K562 (cell line): ENCODE measurements around the gene MDM1. TPM values are rescaled to one million over a fixed set of nuclear protein-coding genes. Genes with fewer than 3 reads are reported as not detected.

Source experiments
- ATAC-seq: fragments of 200-7000 bp; cut with Tn5 transposase; 3 replicates; pipeline ENCODE4 v1.9.1; 2020; ENCODE audit warnings: moderate library complexity
- BruUV-seq: library from RNA; stranded (reverse); fragments of 400-500 nt; replicated peaks from 2 replicates; lab custom pipeline; 2021; lab: Mats Ljungman, UMichigan
- CTCF ChIA-PET: fragments of 300-600 bp; formaldehyde crosslinking; extraction: SDS; loops from one replicate; lab custom pipeline; 2021; ENCODE audit warnings: low intra/inter-chr PET ratio; lab: Yijun Ruan, JAX
- POLR2A ChIA-PET: fragments of 300-600, 350-650 bp; sonication (Branson Sonifier 250); formaldehyde crosslinking; extraction: SDS; loops from one replicate; lab custom pipeline; 2021; ENCODE audit warnings: antibody characterized with exemption, inconsistent platforms; lab: Yijun Ruan, JAX
- DNase-seq, 4 experiments: peaks; one replicate each; pipeline versions ENCODE4 v3.0.0 to v3.0.0-alpha.2; 2011 to 2018; ENCODE audit warnings: low spot score in 3 of 4, mixed read lengths in 3 of 4; ENCODE audit errors: extremely low read depth in 1 of 4
- FAIRE-seq: peaks from 2 replicates; lab custom pipeline; 2011; peaks lifted over from hg19 to GRCh38; lab: Jason Lieb, UNC
- H2AFZ ChIP-seq: 2 replicates; pipeline ENCODE4 v1.6.0; 2011; ENCODE audit warnings: low read depth, low read length, control low read depth, inconsistent platforms
- H3K27ac ChIP-seq: fragments of 200-600 bp; 3 replicates; pipeline ENCODE4 v1.8.0; 2011; ENCODE audit warnings: low read depth, mild to moderate bottlenecking, control low read depth, inconsistent platforms, low read length, moderate library complexity, mixed read lengths; ENCODE audit errors: extremely low read depth
- H3K27me3 ChIP-seq, 2 experiments: fragments of 300-600 bp in 1 of 2; 2 replicates in 1 of 2; 3 replicates in 1 of 2; pipeline versions ENCODE4 v1.6.0 to v1.8.0; 2011; ENCODE audit warnings: inconsistent platforms in 2 of 2, low read length in 2 of 2, mild to moderate bottlenecking in 1 of 2, mixed read lengths in 1 of 2, moderate library complexity in 1 of 2; ENCODE audit not compliant: control insufficient read depth in 2 of 2, insufficient read depth in 2 of 2
- H3K36me3 ChIP-seq: fragments of 300-600 bp; 3 replicates; pipeline ENCODE4 v1.8.0; 2011; ENCODE audit warnings: mild to moderate bottlenecking, low read length, inconsistent platforms; ENCODE audit not compliant: control insufficient read depth, insufficient read depth
- H3K4me1 ChIP-seq, 2 experiments: fragments of 200-600 bp in 1 of 2; replicated peaks in 1 of 2; 2 replicates in 1 of 2; 3 replicates in 1 of 2; pipeline versions ENCODE4 v1.5.1 to v1.8.0; 2011; ENCODE audit warnings: inconsistent platforms in 2 of 2, low read length in 2 of 2, mild to moderate bottlenecking in 1 of 2, mixed read lengths in 1 of 2, moderate library complexity in 1 of 2; ENCODE audit not compliant: control insufficient read depth in 2 of 2, insufficient read depth in 2 of 2
- H3K4me2 ChIP-seq: 2 replicates; pipeline ENCODE4 v1.6.1; 2011; ENCODE audit warnings: low read length, control low read depth, inconsistent platforms, mixed read lengths; ENCODE audit not compliant: insufficient read depth
- H3K4me3 ChIP-seq: fragments of 200-600 bp; sonication (generic), shearing (Covaris generic); 2 replicates; pipeline ENCODE4 v1.5.1; 2016; ENCODE audit warnings: control low read depth, inconsistent platforms
- H3K79me2 ChIP-seq: fragments of 200-600 bp; 3 replicates; pipeline ENCODE4 v1.8.0; 2011; ENCODE audit warnings: low read length, inconsistent platforms; ENCODE audit not compliant: control insufficient read depth, insufficient read depth
- H3K9ac ChIP-seq, 2 experiments: 2 replicates each; pipeline versions ENCODE4 v1.6.0 to v1.6.1; 2011; ENCODE audit warnings: low read depth in 2 of 2, low read length in 2 of 2, control low read depth in 1 of 2, inconsistent platforms in 1 of 2, mild to moderate bottlenecking in 1 of 2, mixed read lengths in 1 of 2; ENCODE audit not compliant: insufficient read depth in 1 of 2
- H3K9me1 ChIP-seq: one replicate; pipeline ENCODE4 v1.6.0; 2011; ENCODE audit warnings: inconsistent platforms, mild to moderate bottlenecking, low read length, moderate library complexity; ENCODE audit not compliant: control insufficient read depth, insufficient read depth
- H3K9me3 ChIP-seq: replicated peaks from 2 replicates; pipeline ENCODE4 v1.5.1; 2011; ENCODE audit warnings: low read depth, low read length, inconsistent platforms; ENCODE audit not compliant: control insufficient read depth, insufficient read depth
- H4K20me1 ChIP-seq: replicated peaks from 2 replicates; pipeline ENCODE4 v1.6.1; 2011; ENCODE audit warnings: low read length, inconsistent platforms, mixed read lengths; ENCODE audit not compliant: control insufficient read depth, insufficient read depth
- CEBPG ChIP-seq, 3 experiments: fragments of 200-800 bp in 1 of 3; sonication (Bioruptor generic) in 1 of 3; sonication (generic) in 1 of 3; formaldehyde crosslinking in 1 of 3; IDR thresholded peaks in 2 of 3; conservative IDR thresholded peaks in 1 of 3; 2 replicates each; pipeline versions ENCODE4 v1.6.1 to v1.8.0; 2016 to 2022; ENCODE audit warnings: missing compliant biosample characterization in 2 of 3, missing genetic modification characterization in 2 of 3, mild to moderate bottlenecking in 1 of 3, missing genetic modification reagents in 1 of 3
- DNMT1 ChIP-seq: fragments of 450-650 bp; IDR thresholded peaks from 2 replicates; pipeline ENCODE4 v1.6.1; 2016; ENCODE audit warnings: antibody characterized with exemption, mild to moderate bottlenecking
- HNRNPL ChIP-seq: fragments of 200-400 bp; formaldehyde crosslinking; IDR thresholded peaks from 2 replicates; pipeline ENCODE4 v1.6.1; 2017; ENCODE audit warnings: low read depth, mild to moderate bottlenecking, low read length
- RAD21 ChIP-seq, 2 experiments: fragments of 250-450 bp in 1 of 2; fragments of 450-650 bp in 1 of 2; sonication (Bioruptor Pico) in 1 of 2; formaldehyde crosslinking in 1 of 2; IDR thresholded peaks in 1 of 2; conservative IDR thresholded peaks in 1 of 2; 2 replicates each; pipeline versions ENCODE4 v1.4.0 to v1.8.0; 2020 to 2022; ENCODE audit warnings: mild to moderate bottlenecking in 2 of 2, moderate library complexity in 1 of 2
- TRIM24 ChIP-seq, 2 experiments: fragments of 450-650 bp; IDR thresholded peaks; 2 replicates each; pipeline ENCODE4 v1.6.1; 2016
- ZBTB26 ChIP-seq: fragments of 450-650 bp; formaldehyde crosslinking; IDR thresholded peaks from 2 replicates; pipeline ENCODE4 v1.4.0; 2022; ENCODE audit warnings: missing genetic modification characterization
- ZZZ3 ChIP-seq: fragments of 450-650 bp; IDR thresholded peaks from 2 replicates; pipeline ENCODE4 v1.6.1; 2016; ENCODE audit warnings: antibody characterized with exemption, mild to moderate bottlenecking, moderate library complexity
- WGBS: fragments of 100-300 bp; shearing (Covaris generic); methylation state at CpG from one replicate; pipeline ENCODE4 v1.1.6; 2016; ENCODE audit warnings: low coverage, mixed read lengths; ENCODE audit not compliant: insufficient coverage; ENCODE audit errors: missing lambda C conversion rate; 5-methylcytosine and 5-hydroxymethylcytosine counted together
- in situ Hi-C: fragments of 300-500 bp; cut with MboI; formaldehyde crosslinking; loops from 4 replicates; pipeline ENCODE4 v1.15.0; 2018; ENCODE audit warnings: inconsistent platforms, mixed read lengths
- intact Hi-C: fragments of 100-400 bp; cut with micrococcal nuclease; formaldehyde crosslinking; loops from 2 replicates; pipeline ENCODE4 v1.14.2; 2022
- polyA plus RNA-seq, 8 experiments: library from polyadenylated mRNA; depleted of rRNA in 4 of 8; stranded (reverse) in 5 of 8; unstranded in 3 of 8; fragments of >200 nt; fragmentation: Nextera tagmentation in 2 of 8; fragmentation: Illumina TruSeq in 1 of 8; extraction: Ambion mirVana in 2 of 8; extraction: Trizol in 1 of 8; gene quantifications; 2 replicates each; pipeline versions ENCODE4 v1.2.1 to v1.2.3, GENCODE V29; 2011 to 2014; ENCODE audit warnings: inconsistent platforms in 1 of 8, missing spikeins in 1 of 8
- total RNA-seq, 7 experiments: library from RNA; depleted of rRNA in 6 of 7; stranded (reverse); fragments of >200 nt in 6 of 7; fragmentation: Illumina TruSeq in 2 of 7; extraction: Trizol in 2 of 7; gene quantifications; 2 replicates each; pipeline versions ENCODE4 v1.2.1 to v1.2.3, GENCODE V29; 2011 to 2021; ENCODE audit warnings: low replicate concordance in 1 of 7
- TF ChIP-seq, protein P1 (sequence below): sonication (generic); formaldehyde crosslinking; IDR thresholded peaks from 2 replicates; pipeline ENCODE4 v1.4.0; 2020; ENCODE audit warnings: mild to moderate bottlenecking, missing genetic modification reagents

The MDM1 gene
- total and polyA plus RNA-seq, 9 of the 15 experiments (the other 6 are each of a cell fraction or from before 2014, with no cell fraction given), result 7.5 to 16.8 (median 13.1) TPM

GRCh38 chr12:68268967-68269366 is 63.2 kb downstream of the MDM1 start:
- DNase-seq (no peak), FAIRE-seq (no peak), ATAC-seq (no peak)
- ChIA-PET POLR2A (no interaction called here), CTCF (no interaction called here)
- no peak overlapping the region for H2AFZ ChIP-seq
- no peak overlapping the region for H3K4me3 ChIP-seq
- in situ Hi-C loops, result no loop called here
- no peaks in the 10 kb centered on the region for H3K9me1 ChIP-seq
- no peak overlapping the region for H3K9ac ChIP-seq
- H3K27me3 ChIP-seq, result peaks cover 7 to 16% of the 10 kb centered on the region in 2 experiments
- H3K9me3 ChIP-seq, result no peaks in the 10 kb centered on the region
- H4K20me1 ChIP-seq, result no peaks in the 10 kb centered on the region
- H3K4me1 ChIP-seq, result no peaks in the 10 kb centered on the region
- no peak for TF ChIP-seq DNMT1
- intact Hi-C loops, result no loop called here
- H3K4me2 ChIP-seq, result no peak overlapping the region
- H3K36me3 ChIP-seq, result no peaks in the 10 kb centered on the region
- no peaks in the 10 kb centered on the region for H3K79me2 ChIP-seq
- BruUV-seq, result no TSS peak
- no peak overlapping the region for H3K27ac ChIP-seq

DNA sequence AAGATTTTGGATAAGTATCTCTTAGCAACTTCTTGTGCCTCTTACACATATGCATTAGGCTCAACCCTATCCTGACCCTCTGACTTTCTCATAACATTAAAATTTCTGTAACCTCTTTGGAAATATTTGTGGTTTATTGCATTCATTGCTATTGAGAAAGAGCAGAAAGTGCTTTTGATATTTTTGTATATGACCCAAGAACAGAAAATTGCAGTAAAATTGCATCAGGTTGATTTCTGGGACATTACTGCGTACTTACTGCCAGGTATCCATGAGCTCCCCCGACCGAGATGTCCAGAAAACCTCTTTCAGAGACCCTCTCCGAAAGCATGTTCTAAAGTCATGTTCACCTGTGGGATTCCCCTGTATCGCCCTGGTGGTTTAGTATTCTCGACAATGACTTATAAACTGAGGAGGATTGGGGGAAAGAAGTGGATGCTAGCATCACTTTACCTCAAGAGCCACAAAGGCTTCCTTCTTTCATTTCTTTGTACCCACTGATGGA is 64.2 kb downstream of the MDM1 start:
- intact Hi-C loops, result no loop called here
- H4K20me1 ChIP-seq, result no peaks in the 10 kb centered on the region
- POLR2A ChIA-PET, result no interaction called here

More for the DNA sequence above, 64.2 kb downstream of the MDM1 start:
- Histone ChIP-seq H3K9me1 (no peaks in the 10 kb centered on the region), H3K4me1 (no peaks in the 10 kb centered on the region), H3K4me2 (no peak overlapping the region), H3K27me3 (peaks cover 7 to 20% of the 10 kb centered on the region in 2 experiments), H3K79me2 (no peaks in the 10 kb centered on the region), H3K9me3 (no peaks in the 10 kb centered on the region), H3K4me3 (no peak overlapping the region), H3K36me3 (no peaks in the 10 kb centered on the region), H3K27ac (no peak overlapping the region), H2AFZ (no peak overlapping the region), H3K9ac (no peak overlapping the region)
- no TSS peak for BruUV-seq
- in situ Hi-C loops, result no loop called here
- no peak for DNase-seq
- no peak for FAIRE-seq
- TF ChIP-seq TRIM24 (IDR thresholded peaks at IDR 0.05), result peak in 1 of 2 experiments; percentile 57; a peak in 1 of 4 replicates
- no peak for TF ChIP-seq HNRNPL
- peak; percentile 54 for TF ChIP-seq CEBPG (CRISPR knock-in tag; IDR thresholded peaks at IDR 0.05)
- peak; percentile 31 to 83; a peak in 3 of 4 replicates for TF ChIP-seq CEBPG (tag; conservative IDR thresholded peaks at IDR 0.05 in 1 of 2, IDR thresholded peaks at IDR 0.05 in 1 of 2)
- no peak for TF ChIP-seq ZBTB26 (CRISPR knock-in tag)
- no peak for TF ChIP-seq RAD21 (CRISPR knock-in tag; conservative IDR thresholded peaks at IDR 0.05 in 1 of 2, IDR thresholded peaks at IDR 0.05 in 1 of 2)
- TF ChIP-seq, protein P1, sequence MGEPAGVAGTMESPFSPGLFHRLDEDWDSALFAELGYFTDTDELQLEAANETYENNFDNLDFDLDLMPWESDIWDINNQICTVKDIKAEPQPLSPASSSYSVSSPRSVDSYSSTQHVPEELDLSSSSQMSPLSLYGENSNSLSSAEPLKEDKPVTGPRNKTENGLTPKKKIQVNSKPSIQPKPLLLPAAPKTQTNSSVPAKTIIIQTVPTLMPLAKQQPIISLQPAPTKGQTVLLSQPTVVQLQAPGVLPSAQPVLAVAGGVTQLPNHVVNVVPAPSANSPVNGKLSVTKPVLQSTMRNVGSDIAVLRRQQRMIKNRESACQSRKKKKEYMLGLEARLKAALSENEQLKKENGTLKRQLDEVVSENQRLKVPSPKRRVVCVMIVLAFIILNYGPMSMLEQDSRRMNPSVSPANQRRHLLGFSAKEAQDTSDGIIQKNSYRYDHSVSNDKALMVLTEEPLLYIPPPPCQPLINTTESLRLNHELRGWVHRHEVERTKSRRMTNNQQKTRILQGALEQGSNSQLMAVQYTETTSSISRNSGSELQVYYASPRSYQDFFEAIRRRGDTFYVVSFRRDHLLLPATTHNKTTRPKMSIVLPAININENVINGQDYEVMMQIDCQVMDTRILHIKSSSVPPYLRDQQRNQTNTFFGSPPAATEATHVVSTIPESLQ (CRISPR knock-in tag), result no peak
- no peak for TF ChIP-seq ZZZ3
- CTCF ChIA-PET, result no interaction called here
- WGBS, result 4% methylated on average over 6 of the region's 6 CpGs
- no peak for ATAC-seq
